Activated naive CD8-positive, alpha-beta T cell (primary cell): ENCODE results near the gene DARS1.

Source experiments
- H3K27ac Mint-ChIP-seq: one replicate; pipeline ENCODE4 v1.8.0; 2021; ENCODE audit warnings: mixed read lengths
- H3K27me3 Mint-ChIP-seq: one replicate; pipeline ENCODE4 v1.8.0; 2021; ENCODE audit warnings: mixed read lengths
- H3K36me3 Mint-ChIP-seq: one replicate; pipeline ENCODE4 v1.8.0; 2021; ENCODE audit warnings: mixed read lengths
- H3K4me1 Mint-ChIP-seq: one replicate; pipeline ENCODE4 v1.8.0; 2021; ENCODE audit warnings: low read depth, mixed read lengths
- H3K4me3 Mint-ChIP-seq: one replicate; pipeline ENCODE4 v1.8.0; 2021; ENCODE audit warnings: mild to moderate bottlenecking, mixed read lengths
- H3K9me3 Mint-ChIP-seq: one replicate; pipeline ENCODE4 v1.8.0; 2021; ENCODE audit warnings: low read depth, mixed read lengths

Gene DARS1

DNA sequence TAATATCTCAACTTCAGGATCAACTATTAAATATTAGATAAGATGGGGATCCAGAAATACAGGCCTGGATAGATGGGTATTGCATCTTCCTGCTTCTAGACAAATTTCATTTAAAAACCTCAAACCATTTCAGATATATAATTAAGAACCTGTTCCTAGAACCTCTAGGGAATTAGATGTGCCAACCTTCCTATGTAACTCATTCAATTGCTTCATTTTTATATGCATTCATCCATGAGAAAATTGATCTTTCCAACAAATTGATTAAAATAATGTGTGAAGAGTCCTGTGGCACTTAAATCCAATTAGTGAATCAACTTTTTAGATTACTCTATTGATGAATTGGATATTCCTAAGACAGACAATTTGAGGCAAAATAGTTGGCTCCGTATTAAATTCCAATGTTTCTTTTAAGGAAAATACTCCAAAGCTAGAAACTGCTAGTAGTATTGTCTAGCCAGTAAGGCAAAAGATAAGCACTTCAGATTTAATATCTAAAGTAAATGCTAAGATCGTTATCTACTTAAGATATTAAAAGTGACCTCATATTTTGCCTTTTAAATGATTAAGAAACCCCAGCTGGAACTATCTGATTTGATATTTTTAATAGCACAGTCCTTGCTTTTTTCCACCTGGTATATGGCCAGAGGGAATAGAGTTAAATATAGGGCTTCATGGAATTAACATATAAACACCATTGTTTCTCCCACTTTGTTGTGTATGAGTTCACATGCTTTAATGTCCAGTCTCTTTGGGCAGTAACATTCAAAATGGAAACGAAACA lies 35.8 kb downstream of the DARS1 start:
- H3K27ac Mint-ChIP-seq, result peak overlapping the region; percentile 41
- peaks cover 41% of the 10 kb centered on the region for H3K36me3 Mint-ChIP-seq
- no peak overlapping the region for H3K4me3 Mint-ChIP-seq
- H3K27me3 Mint-ChIP-seq, result no peaks in the 10 kb centered on the region
- H3K4me1 Mint-ChIP-seq, result peaks cover 70% of the 10 kb centered on the region
- peaks cover 3% of the 10 kb centered on the region for H3K9me3 Mint-ChIP-seq

DNA sequence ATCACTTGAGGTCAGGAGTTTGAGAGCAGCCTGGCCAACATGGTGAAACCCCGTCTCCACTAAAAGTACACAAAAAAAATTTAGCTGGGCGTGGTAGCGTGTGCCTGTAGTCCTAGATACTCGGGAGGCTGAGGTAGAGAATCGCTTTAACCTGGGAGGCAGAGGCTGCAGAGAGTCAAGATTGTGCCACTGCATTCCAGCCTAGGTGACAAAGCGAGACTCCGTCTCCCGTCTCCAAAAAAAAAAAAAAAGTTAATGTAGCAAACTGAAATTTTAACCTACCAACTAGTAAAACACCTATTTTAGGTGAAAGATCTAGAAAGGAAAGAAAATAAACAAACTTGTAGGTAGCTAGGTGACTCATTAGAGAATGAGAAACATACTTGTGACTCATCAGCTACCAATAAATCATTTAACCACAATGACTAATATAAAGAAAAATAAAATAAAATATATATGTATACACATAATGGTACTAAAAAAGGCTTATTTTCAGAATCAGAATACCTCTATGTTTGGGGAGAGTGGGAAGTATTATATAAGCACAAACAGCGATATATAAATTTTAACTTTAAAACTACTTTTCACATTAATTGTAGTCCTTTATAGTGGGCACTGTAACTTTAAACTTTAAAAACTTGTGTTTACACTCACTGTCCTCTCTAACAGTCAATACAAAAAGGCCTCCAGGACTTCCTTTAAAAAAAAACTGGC lies 36.6 kb downstream of the DARS1 start:
- Mint-ChIP-seq H3K27me3 (no peaks in the 10 kb centered on the region), H3K36me3 (peaks cover 41% of the 10 kb centered on the region), H3K9me3 (peaks cover 3% of the 10 kb centered on the region), H3K4me1 (peaks cover 68% of the 10 kb centered on the region), H3K4me3 (peak overlapping the region; percentile 42), H3K27ac (peak overlapping the region; percentile 86)

DNA sequence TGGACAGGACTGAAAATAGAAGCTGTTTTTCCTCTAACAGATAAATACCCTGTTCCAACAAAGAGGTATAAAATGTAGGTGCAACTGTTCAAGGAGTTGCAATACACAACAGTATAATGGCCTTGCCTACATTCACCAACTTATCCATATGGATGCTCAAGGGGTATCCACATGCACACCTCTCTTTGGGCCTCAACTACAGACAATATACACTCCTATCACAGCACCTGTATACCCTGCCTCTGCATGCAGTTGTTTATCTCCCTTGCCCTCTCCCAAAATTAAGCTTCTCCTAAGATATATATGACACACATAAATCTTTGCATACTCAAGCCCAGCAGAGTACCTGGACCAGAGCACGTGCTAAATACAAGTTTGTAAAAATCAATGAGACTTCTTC lies 37.3 kb downstream of the DARS1 start:
- Mint-ChIP-seq H3K4me3 (peak overlapping the region; percentile 42), H3K36me3 (peaks cover 44% of the 10 kb centered on the region), H3K9me3 (peaks cover 3% of the 10 kb centered on the region), H3K4me1 (peaks cover 74% of the 10 kb centered on the region), H3K27me3 (no peaks in the 10 kb centered on the region), H3K27ac (peak overlapping the region; percentile 86)

DNA sequence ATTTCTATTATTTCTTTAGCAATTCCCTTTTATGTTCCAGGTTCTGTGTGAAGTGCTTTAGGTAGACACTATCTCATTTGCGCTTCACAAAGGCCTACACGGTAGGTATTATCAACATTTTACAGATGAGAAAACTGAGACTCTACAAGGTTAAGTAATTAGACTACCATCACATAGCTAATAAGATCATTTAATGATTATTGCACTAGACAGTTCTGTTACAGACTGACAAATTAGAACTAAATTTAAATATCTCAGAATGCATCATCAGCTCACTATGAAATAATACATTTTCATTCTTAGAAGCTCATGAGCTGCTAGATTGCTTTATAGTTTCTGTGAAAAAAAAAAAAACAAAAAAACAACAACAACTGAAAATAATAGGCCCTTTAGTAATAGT lies 37.9 kb downstream of the DARS1 start:
- H3K36me3 Mint-ChIP-seq, result peaks cover 43% of the 10 kb centered on the region
- H3K9me3 Mint-ChIP-seq, result peaks cover 3% of the 10 kb centered on the region
- H3K27me3 Mint-ChIP-seq, result no peaks in the 10 kb centered on the region
- H3K4me3 Mint-ChIP-seq, result no peak overlapping the region
- no peak overlapping the region for H3K27ac Mint-ChIP-seq
- peaks cover 69% of the 10 kb centered on the region for H3K4me1 Mint-ChIP-seq

DNA sequence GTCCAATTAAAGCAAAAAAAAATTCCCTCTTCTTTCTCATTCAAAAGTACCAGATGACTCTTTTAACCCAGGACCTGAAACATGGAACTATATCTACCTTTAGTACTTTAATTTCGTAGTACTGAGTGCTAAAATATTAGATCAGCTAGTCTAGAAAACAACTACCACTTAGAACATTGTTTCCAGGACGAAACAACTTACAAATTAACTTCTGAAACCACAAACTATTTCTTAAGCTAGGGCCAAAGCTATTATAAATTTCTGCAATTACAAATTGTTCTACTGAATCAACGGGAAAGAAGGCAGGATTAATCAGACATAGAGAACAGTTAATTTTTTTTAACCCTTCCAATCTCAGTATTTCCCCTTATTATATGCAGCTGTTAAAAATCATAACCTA lies 39.9 kb downstream of the DARS1 start:
- H3K36me3 Mint-ChIP-seq, result peaks cover 38% of the 10 kb centered on the region
- peaks cover under 1% of the 10 kb centered on the region for H3K9me3 Mint-ChIP-seq
- H3K27me3 Mint-ChIP-seq, result no peaks in the 10 kb centered on the region
- H3K4me3 Mint-ChIP-seq, result no peak overlapping the region
- H3K27ac Mint-ChIP-seq, result no peak overlapping the region
- peaks cover 61% of the 10 kb centered on the region for H3K4me1 Mint-ChIP-seq

DNA sequence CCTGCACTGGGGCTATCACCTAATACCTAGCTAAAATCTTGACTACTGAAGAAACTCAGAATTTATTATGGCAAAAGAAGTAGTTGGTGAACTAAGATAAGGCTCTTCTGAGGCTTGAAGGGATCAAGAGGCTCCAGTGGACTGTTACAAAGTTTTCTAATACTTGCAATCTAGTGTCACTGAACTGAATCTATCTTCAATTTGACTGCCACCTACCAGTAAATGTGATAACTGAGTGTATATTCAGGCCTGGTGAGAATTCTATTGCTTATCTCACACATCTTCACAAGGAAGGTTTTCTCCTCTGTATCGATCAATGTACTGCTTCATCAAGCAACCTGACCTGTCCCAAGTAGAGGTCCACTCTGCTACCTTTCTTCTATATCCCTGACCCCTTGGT lies 40.8 kb downstream of the DARS1 start:
- H3K9me3 Mint-ChIP-seq, result no peaks in the 10 kb centered on the region

DNA sequence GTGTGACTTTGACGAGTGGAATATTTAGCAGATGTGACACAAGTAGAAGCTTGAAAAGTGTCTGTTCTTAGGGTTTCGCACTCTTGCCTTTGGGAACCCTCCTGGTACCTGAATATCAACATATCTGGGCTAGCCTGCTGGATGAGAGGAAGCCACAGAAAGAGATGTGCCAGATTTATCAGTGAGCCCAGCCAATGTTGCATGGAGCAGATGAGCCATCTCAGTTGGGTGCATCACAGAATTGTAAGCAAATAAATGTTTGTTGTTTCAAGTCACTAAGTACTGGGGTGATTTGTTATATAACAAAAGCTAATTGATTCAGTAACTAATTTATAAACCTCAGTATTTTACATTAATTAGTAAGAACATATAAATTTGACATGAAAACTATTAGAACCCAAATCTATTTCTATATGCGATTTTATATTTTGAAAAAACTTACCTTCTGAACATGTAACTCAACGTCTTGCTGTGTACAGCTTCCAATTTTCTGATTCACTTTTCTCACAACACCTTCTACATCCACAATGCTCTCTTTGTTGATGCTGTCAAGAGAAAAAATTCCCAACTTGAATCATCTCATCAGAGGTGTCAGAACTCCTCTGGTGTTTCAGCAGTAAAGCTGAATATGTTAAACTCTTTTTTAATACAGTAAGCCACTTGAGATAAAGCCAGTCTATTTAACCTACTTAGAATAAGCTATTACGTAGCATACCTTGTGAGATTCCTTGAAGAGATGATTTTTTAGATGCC lies 42.3 kb downstream of the DARS1 start:
- Mint-ChIP-seq H3K4me1 (peaks cover 59% of the 10 kb centered on the region), H3K9me3 (no peaks in the 10 kb centered on the region), H3K27me3 (no peaks in the 10 kb centered on the region), H3K4me3 (no peak overlapping the region), H3K27ac (peak overlapping the region; percentile 38), H3K36me3 (peaks cover 34% of the 10 kb centered on the region)

More for the DNA sequence above, 40.8 kb downstream of the DARS1 start:
- Mint-ChIP-seq H3K4me1 (peaks cover 59% of the 10 kb centered on the region), H3K27ac (peak overlapping the region; percentile 4), H3K36me3 (peaks cover 37% of the 10 kb centered on the region), H3K27me3 (no peaks in the 10 kb centered on the region), H3K4me3 (no peak overlapping the region)

DNA sequence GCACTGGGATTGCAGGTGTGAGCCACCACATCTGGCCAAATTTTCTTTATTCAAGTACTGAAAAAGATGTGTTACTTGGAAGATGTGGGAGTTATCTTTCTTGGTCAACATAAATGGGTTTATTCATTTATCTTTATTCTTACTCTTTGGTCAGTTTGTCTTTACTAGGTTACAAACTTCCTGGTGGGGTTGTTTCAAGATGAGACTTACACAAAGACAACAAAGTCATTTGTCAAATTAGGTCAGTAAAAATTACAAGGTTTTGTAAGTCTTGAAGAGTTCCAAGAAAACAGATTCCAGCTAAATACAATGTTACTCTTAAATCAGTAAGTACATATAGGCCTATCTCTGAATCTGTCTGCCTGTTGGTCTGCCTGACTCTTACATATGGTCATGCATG lies 48.9 kb downstream of the DARS1 start:
- Mint-ChIP-seq H3K27ac (peak overlapping the region; percentile 41), H3K9me3 (no peaks in the 10 kb centered on the region), H3K36me3 (peaks cover 22% of the 10 kb centered on the region), H3K27me3 (no peaks in the 10 kb centered on the region), H3K4me3 (no peak overlapping the region), H3K4me1 (peaks cover 44% of the 10 kb centered on the region)

DNA sequence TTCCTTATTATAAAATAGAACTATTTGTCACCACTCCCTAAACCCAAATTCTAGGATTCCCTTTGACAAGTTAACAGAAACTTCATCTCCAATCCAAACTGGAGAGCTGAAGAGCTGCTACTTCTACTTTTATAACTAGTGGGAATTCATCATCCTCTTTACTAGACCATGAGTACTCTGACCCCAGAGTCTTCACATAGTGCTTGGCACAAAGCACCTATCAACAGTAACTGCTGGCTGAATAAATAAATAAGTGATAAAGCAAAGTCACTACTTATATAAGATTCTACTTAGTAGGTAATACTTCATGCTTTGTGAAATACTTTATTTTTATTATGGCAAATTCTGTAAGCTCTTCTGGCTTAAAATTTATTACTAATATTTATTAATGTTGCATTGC lies 49.5 kb downstream of the DARS1 start:
- no peaks in the 10 kb centered on the region for H3K27me3 Mint-ChIP-seq
- peaks cover 44% of the 10 kb centered on the region for H3K4me1 Mint-ChIP-seq
- no peak overlapping the region for H3K27ac Mint-ChIP-seq
- H3K36me3 Mint-ChIP-seq, result peaks cover 24% of the 10 kb centered on the region
- no peaks in the 10 kb centered on the region for H3K9me3 Mint-ChIP-seq
- H3K4me3 Mint-ChIP-seq, result no peak overlapping the region

DNA sequence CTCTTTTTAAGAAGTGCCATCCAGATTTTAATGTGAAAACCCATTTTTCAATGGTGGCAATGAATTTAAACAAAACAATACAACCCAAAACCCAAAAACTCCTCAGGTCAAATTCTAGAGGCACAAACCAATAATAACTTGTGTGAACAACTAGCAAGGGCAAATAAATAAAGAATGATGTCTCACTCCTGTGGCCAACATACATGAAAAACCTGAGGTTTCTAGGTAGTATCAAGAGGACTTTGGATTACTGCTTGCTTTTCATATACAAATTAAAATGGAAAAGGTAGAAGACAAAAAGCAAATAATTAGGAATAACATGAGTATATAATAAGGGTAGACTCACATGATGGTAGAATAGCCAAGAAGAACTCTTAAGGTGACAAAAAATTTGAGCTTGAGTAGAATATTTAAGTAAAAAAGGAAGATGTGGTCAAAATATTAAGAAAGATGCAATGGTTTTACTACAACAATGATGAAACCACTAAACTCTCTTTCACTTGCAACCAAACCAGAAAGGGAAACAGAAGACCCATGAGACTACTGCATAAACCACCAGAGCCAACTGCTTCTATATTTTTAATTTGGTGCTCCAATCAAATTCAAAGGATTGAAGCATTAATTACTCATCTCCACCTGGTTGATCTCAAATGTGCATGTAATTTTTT lies 53.5 kb downstream of the DARS1 start:
- Mint-ChIP-seq H3K27ac (no peak overlapping the region), H3K4me1 (peaks cover 17% of the 10 kb centered on the region), H3K36me3 (peaks cover 21% of the 10 kb centered on the region), H3K9me3 (no peaks in the 10 kb centered on the region), H3K27me3 (no peaks in the 10 kb centered on the region), H3K4me3 (no peak overlapping the region)

DNA sequence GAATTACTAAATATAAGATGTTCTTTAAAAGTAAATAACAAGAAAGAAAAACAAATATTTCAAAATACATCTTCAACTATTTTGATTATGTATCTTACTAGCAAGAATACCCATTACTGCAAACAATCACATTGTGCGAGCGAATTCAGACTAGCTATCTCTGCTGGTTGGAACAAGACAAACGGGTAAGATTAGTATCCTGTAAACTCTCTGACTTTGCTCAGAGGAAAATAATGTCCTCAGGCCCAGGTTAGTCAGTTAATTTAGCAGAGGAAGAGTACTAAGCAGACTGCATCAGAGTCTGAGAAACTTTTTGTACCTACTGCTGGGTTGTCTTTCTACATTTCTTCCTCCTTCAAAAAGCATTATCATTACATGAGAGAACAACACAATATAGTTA lies 58.8 kb downstream of the DARS1 start:
- Mint-ChIP-seq H3K4me3 (no peak overlapping the region), H3K27ac (no peak overlapping the region), H3K4me1 (peaks cover 4% of the 10 kb centered on the region), H3K27me3 (no peaks in the 10 kb centered on the region), H3K36me3 (peaks cover 11% of the 10 kb centered on the region), H3K9me3 (no peaks in the 10 kb centered on the region)

DNA sequence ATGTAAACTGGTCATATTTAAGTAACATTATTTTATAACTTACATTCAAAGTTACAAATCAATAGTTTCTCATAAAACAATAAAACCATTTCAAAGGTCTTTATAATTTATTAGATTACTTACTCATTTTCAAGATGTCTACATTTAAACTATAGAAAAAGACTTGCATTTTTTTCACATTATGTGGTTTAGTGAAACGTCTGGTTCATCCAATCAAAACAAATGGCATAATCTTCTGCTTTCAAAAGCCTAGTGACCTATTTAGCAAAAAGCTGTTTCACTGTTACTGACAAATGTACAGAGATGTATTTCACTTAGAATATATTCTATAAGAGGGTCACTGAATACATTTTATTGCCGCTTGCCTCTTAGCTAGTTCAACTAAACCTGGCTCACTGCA lies 59.9 kb downstream of the DARS1 start:
- Mint-ChIP-seq H3K27ac (no peak overlapping the region), H3K36me3 (peaks cover 8% of the 10 kb centered on the region), H3K4me3 (no peak overlapping the region)

DNA sequence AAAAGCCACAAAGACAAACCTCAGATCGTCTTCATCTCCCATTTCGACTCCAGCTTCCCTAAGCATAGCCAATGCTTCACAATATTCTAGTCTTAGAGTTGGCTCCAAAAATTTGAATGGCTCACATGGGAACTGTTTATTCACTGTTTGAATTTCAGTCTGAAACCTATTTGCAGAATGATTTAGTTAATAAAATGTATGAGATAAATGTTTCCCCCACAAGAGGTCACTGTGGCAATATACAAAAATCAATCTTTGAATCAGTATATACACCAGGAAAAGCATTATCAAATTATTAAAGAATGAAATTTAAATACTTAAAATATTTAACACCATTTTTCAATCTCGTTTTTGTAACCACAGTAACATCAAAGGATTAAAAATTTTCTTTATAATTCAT lies 69.2 kb downstream of the DARS1 start:
- Mint-ChIP-seq H3K27me3 (no peaks in the 10 kb centered on the region), H3K9me3 (no peaks in the 10 kb centered on the region), H3K36me3 (peaks cover 4% of the 10 kb centered on the region), H3K27ac (no peak overlapping the region), H3K4me1 (peaks cover 7% of the 10 kb centered on the region), H3K4me3 (no peak overlapping the region)

More for the DNA sequence above, 59.9 kb downstream of the DARS1 start:
- H3K9me3 Mint-ChIP-seq, result no peaks in the 10 kb centered on the region
- no peaks in the 10 kb centered on the region for H3K27me3 Mint-ChIP-seq
- H3K4me1 Mint-ChIP-seq, result peaks cover 3% of the 10 kb centered on the region

DNA sequence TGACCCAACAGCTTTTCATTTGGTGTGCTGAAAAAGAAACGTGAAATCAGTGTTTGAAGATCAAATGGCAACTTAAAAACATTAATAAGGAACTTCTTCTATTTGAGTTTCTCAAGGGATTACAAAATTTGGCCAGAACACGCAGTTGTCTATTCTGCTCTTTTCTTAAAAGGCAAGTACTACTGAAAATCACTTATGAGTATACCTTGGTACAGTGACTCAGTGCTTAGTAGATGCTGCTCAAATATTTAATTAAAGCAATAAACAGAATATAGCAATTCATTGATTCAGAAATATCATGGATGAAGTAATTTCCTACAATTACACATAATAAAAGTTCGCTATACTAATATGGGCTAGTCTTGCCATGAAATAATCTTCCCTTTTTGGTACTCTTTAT lies 70.9 kb downstream of the DARS1 start:
- H3K4me1 Mint-ChIP-seq, result peaks cover 10% of the 10 kb centered on the region
- peaks cover 9% of the 10 kb centered on the region for H3K36me3 Mint-ChIP-seq
- H3K27ac Mint-ChIP-seq, result no peak overlapping the region
- H3K4me3 Mint-ChIP-seq, result no peak overlapping the region
- H3K27me3 Mint-ChIP-seq, result no peaks in the 10 kb centered on the region
- H3K9me3 Mint-ChIP-seq, result no peaks in the 10 kb centered on the region
